Mesendoderm (in vitro differentiated cells): ENCODE results near the gene C11orf54.

Experiments
- DNase-seq: peaks from one replicate; pipeline ENCODE4 v3.0.0; 2013
- H2AK5ac ChIP-seq: 2 replicates; pipeline ENCODE4 v1.6.1; 2013; ENCODE audit warnings: low read length, inconsistent platforms
- H2BK120ac ChIP-seq: 2 replicates; pipeline ENCODE4 v1.6.1; 2013; ENCODE audit warnings: low read depth, mild to moderate bottlenecking, low read length, moderate library complexity, mixed read lengths
- H2BK15ac ChIP-seq: replicated peaks from 2 replicates; pipeline ENCODE4 v1.6.1; 2013; ENCODE audit warnings: low read depth, mild to moderate bottlenecking, moderate library complexity
- H2BK5ac ChIP-seq: 2 replicates; pipeline ENCODE4 v1.6.1; 2013; ENCODE audit warnings: low read length, inconsistent platforms
- H3K18ac ChIP-seq: 2 replicates; pipeline ENCODE4 v1.6.1; 2013; ENCODE audit warnings: mild to moderate bottlenecking, low read length, mixed read lengths
- H3K23ac ChIP-seq: one replicate; pipeline ENCODE4 v1.6.1; 2013; ENCODE audit warnings: low read length
- H3K27ac ChIP-seq: 2 replicates; pipeline ENCODE4 v1.5.1; 2013; ENCODE audit warnings: low read depth, mild to moderate bottlenecking, inconsistent platforms, low read length, moderate library complexity
- H3K27me3 ChIP-seq: 2 replicates; pipeline ENCODE4 v1.6.1; 2013; ENCODE audit warnings: low read length, control low read depth, mild to moderate bottlenecking, inconsistent platforms; ENCODE audit not compliant: insufficient read depth, poor library complexity
- H3K36me3 ChIP-seq: 2 replicates; pipeline ENCODE4 v1.6.1; 2013; ENCODE audit warnings: low read length, inconsistent platforms; ENCODE audit not compliant: control insufficient read depth, insufficient read depth
- H3K4ac ChIP-seq: one replicate; pipeline ENCODE4 v1.6.1; 2013; ENCODE audit warnings: low read depth, mild to moderate bottlenecking, low read length, moderate library complexity
- H3K4me1 ChIP-seq: 2 replicates; pipeline ENCODE4 v1.6.1; 2013; ENCODE audit warnings: low read depth, low read length, inconsistent platforms; ENCODE audit not compliant: control insufficient read depth
- H3K4me2 ChIP-seq: 2 replicates; pipeline ENCODE4 v1.6.1; 2013; ENCODE audit warnings: low read length
- H3K4me3 ChIP-seq: 2 replicates; pipeline ENCODE4 v1.5.1; 2013; ENCODE audit warnings: mild to moderate bottlenecking, low read length
- H3K56ac ChIP-seq: one replicate; pipeline ENCODE4 v1.6.1; 2013; ENCODE audit warnings: low read length
- H3K79me1 ChIP-seq: 2 replicates; pipeline ENCODE4 v1.6.1; 2013; ENCODE audit warnings: low read length, inconsistent platforms
- H3K79me2 ChIP-seq: 2 replicates; pipeline ENCODE4 v1.6.1; 2013; ENCODE audit warnings: mild to moderate bottlenecking, low read length; ENCODE audit not compliant: control insufficient read depth, insufficient read depth
- H3K9ac ChIP-seq: 2 replicates; pipeline ENCODE4 v1.6.1; 2013; ENCODE audit warnings: low read length, inconsistent platforms
- H4K5ac ChIP-seq: one replicate; pipeline ENCODE4 v1.6.1; 2013; ENCODE audit warnings: low read length
- H4K8ac ChIP-seq: one replicate; pipeline ENCODE4 v1.6.1; 2013; ENCODE audit warnings: low read depth, mild to moderate bottlenecking, control low read depth, low read length, moderate library complexity
- whole genome bisulfite sequencing: extraction: QIAGEN DNeasy Blood & Tissue Kit; methylation state at CpG from one replicate; pipeline ENCODE4 v1.1.7; 2013; ENCODE audit warnings: low lambda C conversion rate, missing lambda C conversion rate; ENCODE audit not compliant: insufficient coverage; ENCODE audit errors: extremely low coverage; 5-methylcytosine and 5-hydroxymethylcytosine counted together

Gene C11orf54

DNA sequence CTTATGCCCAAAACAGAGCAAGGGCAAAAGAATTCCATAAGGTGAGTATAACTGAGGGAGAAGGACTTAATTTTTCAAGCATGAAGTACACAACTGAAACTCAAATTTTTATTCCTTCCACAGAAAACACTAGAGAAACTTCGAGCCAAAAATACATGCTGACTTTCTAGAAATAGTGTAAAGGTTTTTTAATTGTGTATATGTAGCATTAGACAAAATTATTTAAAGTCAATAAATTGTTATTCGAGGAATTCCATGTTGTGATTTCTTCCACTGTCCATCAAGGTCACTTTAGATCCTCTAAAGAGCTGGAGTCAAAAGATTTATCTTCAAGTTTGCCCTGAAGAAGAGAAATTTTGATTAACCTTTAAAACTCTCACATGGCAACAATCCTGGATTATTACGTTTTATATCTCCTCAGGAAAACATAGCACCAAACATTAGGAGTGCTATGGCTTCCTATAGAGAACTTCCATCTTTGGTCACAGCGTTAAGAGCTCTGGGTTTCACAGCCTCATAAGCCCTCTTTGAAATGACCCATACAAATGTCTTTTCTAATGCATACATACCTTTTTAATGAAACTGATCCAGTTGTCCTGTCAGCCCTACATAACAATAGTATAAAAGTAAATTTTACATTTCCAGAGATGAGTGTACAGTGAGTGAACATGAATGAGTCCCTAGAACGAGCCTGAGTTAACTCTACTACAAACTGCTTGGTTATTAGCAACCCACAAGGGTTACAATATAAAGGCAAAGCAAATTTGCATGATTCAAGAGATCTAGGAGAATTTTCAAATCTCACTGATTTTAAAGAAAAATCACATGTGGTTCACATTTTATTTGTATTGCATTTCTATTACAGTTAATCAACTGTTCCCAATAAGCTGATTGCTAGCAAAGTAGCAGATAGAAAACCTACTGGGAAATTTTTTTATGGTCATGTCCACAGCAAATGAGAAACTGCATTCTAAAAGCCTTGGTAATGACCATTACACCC, 11.1 kb upstream of the C11orf54 start:
- H3K56ac ChIP-seq, result no peak overlapping the region
- H3K23ac ChIP-seq, result no peak overlapping the region
- WGBS, result 100% methylated on average over 1 of the region's 5 CpGs
- H3K4me2 ChIP-seq, result no peak overlapping the region
- H3K4ac ChIP-seq, result no peak overlapping the region
- no peak overlapping the region for H3K27ac ChIP-seq
- no peak overlapping the region for H3K4me3 ChIP-seq
- H2BK15ac ChIP-seq, result no peak overlapping the region
- H4K8ac ChIP-seq, result no peak overlapping the region
- H2BK120ac ChIP-seq, result no peak overlapping the region
- H3K79me2 ChIP-seq, result peaks cover 7% of the 10 kb centered on the region
- H3K36me3 ChIP-seq, result peaks cover 8% of the 10 kb centered on the region
- H3K79me1 ChIP-seq, result no peaks in the 10 kb centered on the region
- H3K27me3 ChIP-seq, result no peaks in the 10 kb centered on the region
- H3K9ac ChIP-seq, result no peak overlapping the region
- no peak overlapping the region for H3K18ac ChIP-seq
- no peak overlapping the region for H2AK5ac ChIP-seq
- no peaks in the 10 kb centered on the region for H3K4me1 ChIP-seq
- no peak overlapping the region for H2BK5ac ChIP-seq
- no peak for DNase-seq
- no peak overlapping the region for H4K5ac ChIP-seq

DNA sequence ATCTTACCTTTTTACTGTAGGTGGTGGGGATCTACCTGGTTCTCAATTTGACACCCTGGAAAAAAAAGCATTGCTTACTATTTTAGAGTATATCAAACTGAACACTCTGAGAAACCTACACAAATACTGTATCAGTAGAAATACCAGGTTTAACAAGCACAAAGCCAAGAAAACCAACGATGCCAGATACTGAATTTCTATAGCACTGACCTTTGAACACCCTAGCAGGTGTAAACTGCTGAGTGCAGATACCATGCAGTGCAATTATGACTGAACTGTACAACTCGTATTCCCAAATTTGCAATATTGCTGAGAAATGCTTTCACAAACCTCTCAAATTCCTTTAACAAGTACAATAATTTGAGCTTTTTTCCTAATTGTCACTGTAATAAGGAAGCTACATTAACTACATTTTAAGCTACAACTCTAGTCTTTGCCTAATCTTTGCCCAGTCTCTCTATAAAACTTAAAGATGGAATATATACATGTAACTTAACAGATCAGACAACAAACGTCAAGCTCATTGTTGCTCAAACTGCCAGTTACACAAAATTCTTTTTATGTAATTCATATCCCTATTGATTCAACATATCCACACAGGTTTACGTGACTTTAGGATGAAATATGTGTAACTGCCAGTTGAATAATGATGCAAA, 9.1 kb upstream of the C11orf54 start:
- Histone ChIP-seq H2BK15ac (no peak overlapping the region), H3K79me1 (no peaks in the 10 kb centered on the region), H3K27ac (no peak overlapping the region), H2BK120ac (no peak overlapping the region), H3K4me2 (no peak overlapping the region), H3K18ac (no peak overlapping the region), H4K8ac (no peak overlapping the region), H3K9ac (no peak overlapping the region), H4K5ac (no peak overlapping the region), H3K4me3 (no peak overlapping the region), H3K56ac (no peak overlapping the region), H3K23ac (no peak overlapping the region), H2AK5ac (no peak overlapping the region), H2BK5ac (no peak overlapping the region), H3K27me3 (no peaks in the 10 kb centered on the region), H3K79me2 (peaks cover 14% of the 10 kb centered on the region), H3K4me1 (no peaks in the 10 kb centered on the region), H3K36me3 (peaks cover 9% of the 10 kb centered on the region), H3K4ac (no peak overlapping the region)
- no peak for DNase-seq
- no CpG with 5 or more reads among the region's 4 CpGs for WGBS

DNA sequence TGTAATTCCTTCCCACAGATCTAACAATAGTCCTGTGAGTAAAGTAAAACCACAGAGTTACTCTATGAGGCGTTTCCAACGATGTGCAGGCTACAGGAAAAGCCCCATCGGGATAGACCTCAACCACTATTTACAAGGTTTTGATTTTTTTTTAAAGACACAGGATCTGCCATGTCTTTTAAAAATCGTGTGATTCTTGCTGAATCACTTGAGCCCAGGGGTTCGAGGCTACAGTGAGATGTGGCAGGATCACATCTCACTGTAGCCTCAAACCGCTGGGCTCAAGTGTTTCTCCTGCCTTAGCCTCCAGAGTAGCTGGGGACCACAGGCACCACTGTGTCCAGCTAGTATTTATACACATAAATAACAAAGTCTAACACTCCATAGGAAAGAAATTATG, 8.0 kb upstream of the C11orf54 start:
- Histone ChIP-seq H3K18ac (no peak overlapping the region), H3K36me3 (peaks cover 11% of the 10 kb centered on the region), H4K5ac (no peak overlapping the region), H2BK15ac (no peak overlapping the region), H3K79me1 (no peaks in the 10 kb centered on the region), H3K4me1 (no peaks in the 10 kb centered on the region), H2BK5ac (no peak overlapping the region), H4K8ac (peak overlapping the region; percentile 56), H3K4ac (no peak overlapping the region), H3K79me2 (peaks cover 24% of the 10 kb centered on the region), H3K27ac (no peak overlapping the region), H3K23ac (no peak overlapping the region), H3K9ac (no peak overlapping the region), H3K27me3 (no peaks in the 10 kb centered on the region), H2AK5ac (no peak overlapping the region), H3K56ac (no peak overlapping the region), H2BK120ac (no peak overlapping the region), H3K4me3 (no peak overlapping the region), H3K4me2 (no peak overlapping the region)
- DNase-seq, result no peak
- no CpG with 5 or more reads among the region's 6 CpGs for WGBS

DNA sequence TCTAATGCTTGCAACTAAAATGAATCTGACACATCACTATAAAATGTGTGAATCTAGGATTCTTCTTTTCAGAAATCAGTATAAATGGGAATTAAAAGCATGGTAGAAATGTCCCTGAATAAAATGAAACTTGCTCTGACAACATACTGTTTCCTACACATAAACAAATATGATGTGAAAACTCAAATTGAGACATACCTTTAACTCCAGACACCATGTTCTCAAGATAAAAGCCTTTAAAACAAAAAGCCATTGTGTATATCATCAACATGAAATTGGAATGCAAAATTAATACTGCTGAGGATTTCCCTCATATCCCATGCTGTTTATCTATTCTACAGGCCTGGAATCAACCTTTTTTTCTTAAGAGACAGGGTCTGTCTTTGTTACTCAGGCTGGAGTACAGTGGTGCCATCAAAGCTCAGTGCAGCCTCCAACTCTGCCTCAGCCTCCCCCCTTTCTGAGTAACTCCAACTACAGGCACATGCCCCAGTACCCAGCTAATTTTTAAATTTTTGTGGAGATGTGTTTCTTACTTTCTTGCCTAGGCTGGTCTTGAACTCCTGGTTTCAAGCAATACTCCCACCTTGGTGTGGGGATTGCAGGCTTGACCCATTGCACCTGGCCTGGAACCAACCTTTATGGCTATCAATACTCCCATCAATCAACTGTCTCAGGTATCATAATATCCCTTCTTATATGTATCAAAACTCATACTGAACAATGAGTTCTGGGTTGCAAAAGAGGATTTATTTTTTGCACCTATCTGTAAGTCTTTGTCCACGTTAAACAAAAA, 6.8 kb upstream of the C11orf54 start:
- peaks cover 35% of the 10 kb centered on the region for H3K79me2 ChIP-seq
- H3K36me3 ChIP-seq, result peaks cover 14% of the 10 kb centered on the region
- no peaks in the 10 kb centered on the region for H3K27me3 ChIP-seq
- DNase-seq, result no peak
- H2AK5ac ChIP-seq, result no peak overlapping the region
- H3K9ac ChIP-seq, result no peak overlapping the region
- WGBS, result no CpG with 5 or more reads among the region's 1 CpG
- no peak overlapping the region for H3K4me3 ChIP-seq
- H3K56ac ChIP-seq, result no peak overlapping the region
- no peak overlapping the region for H2BK120ac ChIP-seq
- H2BK15ac ChIP-seq, result no peak overlapping the region
- no peak overlapping the region for H4K8ac ChIP-seq
- H3K23ac ChIP-seq, result no peak overlapping the region
- H3K27ac ChIP-seq, result no peak overlapping the region
- H3K18ac ChIP-seq, result no peak overlapping the region
- H3K4me1 ChIP-seq, result no peaks in the 10 kb centered on the region
- no peak overlapping the region for H3K4me2 ChIP-seq
- no peak overlapping the region for H2BK5ac ChIP-seq
- no peaks in the 10 kb centered on the region for H3K79me1 ChIP-seq
- no peak overlapping the region for H3K4ac ChIP-seq
- H4K5ac ChIP-seq, result no peak overlapping the region

DNA sequence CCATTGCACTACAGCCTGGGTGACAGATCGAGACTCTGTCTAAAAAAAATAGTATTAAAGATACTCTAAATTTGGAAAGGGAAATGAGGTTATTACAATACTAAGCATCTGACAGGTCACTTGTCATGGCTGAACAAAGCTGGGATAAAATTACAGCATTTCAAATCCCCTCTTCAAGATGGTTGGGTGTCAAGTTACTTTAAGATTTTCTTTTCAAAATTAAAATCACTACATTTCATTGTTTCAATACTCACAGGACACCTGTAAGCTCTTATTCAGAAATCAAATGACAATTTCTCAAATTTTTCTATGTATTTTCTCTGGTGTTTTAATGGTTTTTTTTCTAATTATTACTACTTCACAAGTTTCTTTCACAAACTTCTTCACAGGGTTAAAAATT, 5.8 kb upstream of the C11orf54 start:
- no peaks in the 10 kb centered on the region for H3K79me1 ChIP-seq
- no peak overlapping the region for H4K8ac ChIP-seq
- DNase-seq, result no peak
- no peak overlapping the region for H2BK120ac ChIP-seq
- H3K23ac ChIP-seq, result no peak overlapping the region
- H2BK15ac ChIP-seq, result no peak overlapping the region
- WGBS, result no CpG with 5 or more reads among the region's 1 CpG
- no peak overlapping the region for H4K5ac ChIP-seq
- H3K4me2 ChIP-seq, result no peak overlapping the region
- no peaks in the 10 kb centered on the region for H3K4me1 ChIP-seq
- H3K4ac ChIP-seq, result no peak overlapping the region
- no peak overlapping the region for H3K18ac ChIP-seq
- H3K27me3 ChIP-seq, result no peaks in the 10 kb centered on the region
- peaks cover 13% of the 10 kb centered on the region for H3K36me3 ChIP-seq
- H2AK5ac ChIP-seq, result no peak overlapping the region
- H3K79me2 ChIP-seq, result peaks cover 45% of the 10 kb centered on the region
- no peak overlapping the region for H3K56ac ChIP-seq
- no peak overlapping the region for H3K27ac ChIP-seq
- H2BK5ac ChIP-seq, result no peak overlapping the region
- peak overlapping the region; percentile 28 for H3K9ac ChIP-seq
- no peak overlapping the region for H3K4me3 ChIP-seq
